ENCODE results near the gene ADD1. TPM values are rescaled to one million over a fixed set of nuclear protein-coding genes. Genes with fewer than 3 reads are reported as not detected.

Gene ADD1
- total and polyA plus RNA-seq, 4 donors: 127 to 400 (median 268) TPM

GRCh38 chr4:2971275-2971674 lies 127.6 kb downstream of the ADD1 start:
- Histone ChIP-seq H3K36me3 (ENCODE audit: control insufficient read depth in 4 of 4, insufficient read depth in 4 of 4, low read length in 4 of 4) (peaks cover 0 to 1% (median 0%) of the 10 kb centered on the region in 4 donors), H3K27me3 (ENCODE audit: control insufficient read depth in 3 of 3, insufficient read depth in 3 of 3, low read length in 2 of 3) (no peaks in the 10 kb centered on the region), H3K27ac (ENCODE audit: low read depth in 1 of 2, low read length in 1 of 2) (no peak overlapping the region), H3K4me1 (ENCODE audit: control insufficient read depth in 5 of 5, insufficient read depth in 5 of 5, low read length in 5 of 5) (no peaks in the 10 kb centered on the region), H3K9me3 (ENCODE audit: control insufficient read depth in 4 of 4, insufficient read depth in 3 of 4, low read length in 3 of 4) (no peaks in the 10 kb centered on the region), H3K4me3 (no peak overlapping the region), H3K9ac (ENCODE audit: insufficient read depth in 1 of 2, low read length in 2 of 2) (no peak overlapping the region)
- DNase-seq: no peak
- WGBS, 2 donors: 83 to 86% methylated on average over 3 of the region's 3 CpGs
- no peak for TF ChIP-seq CTCF (IDR thresholded peaks at IDR 0.05; ENCODE audit: control extremely low read depth, extremely low read depth)
- no peak for ATAC-seq (ENCODE audit: insufficient read depth, low FRiP score)

GRCh38 chr4:2977211-2978088 lies 133.8 kb downstream of the ADD1 start:
- peaks cover 0 to 3% (median 0%) of the 10 kb centered on the region in 5 donors for H3K4me1 ChIP-seq (ENCODE audit: control insufficient read depth in 5 of 5, insufficient read depth in 5 of 5, low read length in 5 of 5)
- WGBS, 2 donors: 82 to 86% methylated on average over 14 of the region's 14 CpGs
- H3K36me3 ChIP-seq (ENCODE audit: control insufficient read depth in 4 of 4, insufficient read depth in 4 of 4, low read length in 4 of 4): no peaks in the 10 kb centered on the region
- H3K9ac ChIP-seq (ENCODE audit: insufficient read depth in 1 of 2, low read length in 2 of 2): no peak overlapping the region
- peaks cover 0 to 12% (median 3%) of the 10 kb centered on the region in 4 donors for H3K9me3 ChIP-seq (ENCODE audit: control insufficient read depth in 4 of 4, insufficient read depth in 3 of 4, low read length in 3 of 4)
- TF ChIP-seq CTCF (IDR thresholded peaks at IDR 0.05; ENCODE audit: control extremely low read depth, extremely low read depth): no peak
- ATAC-seq (ENCODE audit: insufficient read depth, low FRiP score): no peak
- DNase-seq: peak in 1 of 3 donors; percentile 15
- no peaks in the 10 kb centered on the region for H3K27me3 ChIP-seq (ENCODE audit: control insufficient read depth in 3 of 3, insufficient read depth in 3 of 3, low read length in 2 of 3)
- H3K27ac ChIP-seq (ENCODE audit: low read depth in 1 of 2, low read length in 1 of 2): no peak overlapping the region
- no peak overlapping the region for H3K4me3 ChIP-seq

Other genes with a start within 250 kb of the ADD1 start
- gene TNIP2, start 87.5 kb upstream of the ADD1 start, total RNA-seq: 10 to 100 TPM; 30.6 to 46.3 TPM
- 10 to 100 TPM; 41.2 to 82.8 TPM for gene TNIP2, start 87.5 kb upstream of the ADD1 start, polyA plus RNA-seq
- 100 to 1,000 TPM in 1 of 2 donors, 10 to 100 TPM in 1; 49.9 to 117 TPM for gene SH3BP2, start 50.8 kb upstream of the ADD1 start, total RNA-seq
- 10 to 100 TPM; 62.9 to 96.7 TPM for gene SH3BP2, start 50.8 kb upstream of the ADD1 start, polyA plus RNA-seq
- gene NOP14, start 119.6 kb downstream of the ADD1 start, total RNA-seq: 10 to 100 TPM; 13.3 to 25.4 TPM
- gene NOP14, start 119.6 kb downstream of the ADD1 start, polyA plus RNA-seq: 10 to 100 TPM; 18.9 to 20.4 TPM
- gene GRK4, start 119.7 kb downstream of the ADD1 start, total RNA-seq: 1 to 10 TPM; 4.6 to 6.7 TPM
- 1 to 10 TPM; 1.8 to 1.9 TPM for gene GRK4, start 119.7 kb downstream of the ADD1 start, polyA plus RNA-seq
- gene HTT-AS, start 230.7 kb downstream of the ADD1 start, total RNA-seq: not detected
- not detected for gene HTT-AS, start 230.7 kb downstream of the ADD1 start, polyA plus RNA-seq
- 100 to 1,000 TPM in 1 of 2 donors, 10 to 100 TPM in 1; 70.6 to 109 TPM for gene HTT, start 230.8 kb downstream of the ADD1 start, total RNA-seq
- gene HTT, start 230.8 kb downstream of the ADD1 start, polyA plus RNA-seq: 10 to 100 TPM; 17.0 to 26.3 TPM